ENCODE measurements around the gene ITPR1. TPM values are rescaled to one million over a fixed set of nuclear protein-coding genes. Genes with fewer than 3 reads are reported as not detected.

Gene ITPR1
- total RNA-seq, 1 experiment from 2014 or later = 48.5 TPM

DNA sequence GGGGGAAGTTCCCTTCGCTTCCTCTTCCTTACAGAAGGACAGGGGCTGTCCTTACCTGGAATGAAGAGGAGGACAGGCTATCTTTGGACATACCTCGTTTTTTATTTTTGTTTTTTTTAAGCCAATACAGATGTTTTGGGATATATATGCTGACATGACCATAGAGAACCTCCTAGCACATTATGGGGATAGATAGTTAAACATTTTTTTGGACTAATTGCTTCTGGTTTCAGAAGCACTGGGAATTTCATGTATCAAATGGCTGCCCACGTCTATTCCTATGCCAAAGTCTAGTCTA is 247.9 kb downstream of the ITPR1 start:
- no peak overlapping the region for H2AFZ ChIP-seq (ENCODE audit: low read length)
- peak overlapping the region; percentile 42 for H3K4me2 ChIP-seq (ENCODE audit: low read length)
- H3K4me1 ChIP-seq (ENCODE audit: insufficient read depth, low read length) = peaks cover 59% of the 10 kb centered on the region
- no peak overlapping the region for H3K4me3 ChIP-seq (ENCODE audit: low read length)
- intact Hi-C loops (cut with micrococcal nuclease) = loop anchor here (1.0 to 5.0 kb wide), 2 partner anchors 86 to 237 kb away; no protein-coding TSS in a partner anchor
- no peaks in the 10 kb centered on the region for H3K27me3 ChIP-seq (ENCODE audit: low read length)
- no peaks in the 10 kb centered on the region for H3K9me3 ChIP-seq (ENCODE audit: low read length)
- ChIA-PET POLR2A (ENCODE audit: unreplicated experiment) (no interaction called here), CTCF (no interaction called here)
- H3K9ac ChIP-seq (ENCODE audit: low read length) = peak overlapping the region; percentile 83
- no peaks in the 10 kb centered on the region for H3K79me2 ChIP-seq (ENCODE audit: low read length)
- TF ChIP-seq EZH2 (IDR thresholded peaks at IDR 0.05; ENCODE audit: low read length, unreplicated experiment) = no peak
- TF ChIP-seq, protein P1, sequence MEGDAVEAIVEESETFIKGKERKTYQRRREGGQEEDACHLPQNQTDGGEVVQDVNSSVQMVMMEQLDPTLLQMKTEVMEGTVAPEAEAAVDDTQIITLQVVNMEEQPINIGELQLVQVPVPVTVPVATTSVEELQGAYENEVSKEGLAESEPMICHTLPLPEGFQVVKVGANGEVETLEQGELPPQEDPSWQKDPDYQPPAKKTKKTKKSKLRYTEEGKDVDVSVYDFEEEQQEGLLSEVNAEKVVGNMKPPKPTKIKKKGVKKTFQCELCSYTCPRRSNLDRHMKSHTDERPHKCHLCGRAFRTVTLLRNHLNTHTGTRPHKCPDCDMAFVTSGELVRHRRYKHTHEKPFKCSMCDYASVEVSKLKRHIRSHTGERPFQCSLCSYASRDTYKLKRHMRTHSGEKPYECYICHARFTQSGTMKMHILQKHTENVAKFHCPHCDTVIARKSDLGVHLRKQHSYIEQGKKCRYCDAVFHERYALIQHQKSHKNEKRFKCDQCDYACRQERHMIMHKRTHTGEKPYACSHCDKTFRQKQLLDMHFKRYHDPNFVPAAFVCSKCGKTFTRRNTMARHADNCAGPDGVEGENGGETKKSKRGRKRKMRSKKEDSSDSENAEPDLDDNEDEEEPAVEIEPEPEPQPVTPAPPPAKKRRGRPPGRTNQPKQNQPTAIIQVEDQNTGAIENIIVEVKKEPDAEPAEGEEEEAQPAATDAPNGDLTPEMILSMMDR (conservative IDR thresholded peaks at IDR 0.05; ENCODE audit: low read depth, low read length) = no peak
- TF ChIP-seq EZH2phosphoT487 (IDR thresholded peaks at IDR 0.05; ENCODE audit: borderline replicate concordance, low read length) = no peak
- BruUV-seq (replicated peaks) = TSS peak; percentile 83
- H3K36me3 ChIP-seq (ENCODE audit: low read depth, low read length) = peaks cover 9% of the 10 kb centered on the region; the same call in 1 of the 2 replicates
- ATAC-seq (no peak), DNase-seq (no peak)
- H4K20me1 ChIP-seq (ENCODE audit: low read length) = no peaks in the 10 kb centered on the region
- H3K9me2 ChIP-seq (replicated peaks; ENCODE audit: low read length) = no peaks in the 10 kb centered on the region
- H3K27ac ChIP-seq (ENCODE audit: low read length) = peak overlapping the region; percentile 97
- H3F3A ChIP-seq (ENCODE audit: low read length, unreplicated experiment) = peaks cover 10% of the 10 kb centered on the region

- no peaks in the 10 kb centered on the region for H3K27me3 ChIP-seq (ENCODE audit: low read length)
- peaks cover 53% of the 10 kb centered on the region for H3K4me1 ChIP-seq (ENCODE audit: insufficient read depth, low read length)
- H3K36me3 ChIP-seq (ENCODE audit: low read depth, low read length) = peaks cover 9% of the 10 kb centered on the region; the same call in 1 of the 2 replicates
- no peak for TF ChIP-seq EZH2 (IDR thresholded peaks at IDR 0.05; ENCODE audit: low read length, unreplicated experiment)
- no peak for TF ChIP-seq EZH2phosphoT487 (IDR thresholded peaks at IDR 0.05; ENCODE audit: borderline replicate concordance, low read length)
- TF ChIP-seq, protein P1 (conservative IDR thresholded peaks at IDR 0.05; ENCODE audit: low read depth, low read length) = no peak
- H3K79me2 ChIP-seq (ENCODE audit: low read length) = no peaks in the 10 kb centered on the region
- peak overlapping the region; percentile 44 for H3K4me2 ChIP-seq (ENCODE audit: low read length)
- no peaks in the 10 kb centered on the region for H3K9me3 ChIP-seq (ENCODE audit: low read length)
- H3K9ac ChIP-seq (ENCODE audit: low read length) = peak overlapping the region; percentile 83
- peak; percentile 98 for DNase-seq
- peaks cover 10% of the 10 kb centered on the region for H3F3A ChIP-seq (ENCODE audit: low read length, unreplicated experiment)
- no peaks in the 10 kb centered on the region for H3K9me2 ChIP-seq (replicated peaks; ENCODE audit: low read length)
- ChIA-PET POLR2A (ENCODE audit: unreplicated experiment) (interaction anchor here (0.7 kb wide), 1 partner anchor 164 kb away, joined by 6 read pairs; no protein-coding TSS in a partner anchor), CTCF (no interaction called here)
- peak; percentile 64 for ATAC-seq
- TSS peak; percentile 35 for BruUV-seq (replicated peaks)
- H4K20me1 ChIP-seq (ENCODE audit: low read length) = no peaks in the 10 kb centered on the region
- peak overlapping the region; percentile 97 for H3K27ac ChIP-seq (ENCODE audit: low read length)
- no peak overlapping the region for H2AFZ ChIP-seq (ENCODE audit: low read length)
- no peak overlapping the region for H3K4me3 ChIP-seq (ENCODE audit: low read length)
- intact Hi-C loops (cut with micrococcal nuclease) = loop anchor here (1.0 to 5.0 kb wide), 2 partner anchors 86 to 237 kb away; no protein-coding TSS in a partner anchor
Observed at GRCh38 chr3:4741404-4742307, 248.5 kb downstream of the ITPR1 start.

DNA sequence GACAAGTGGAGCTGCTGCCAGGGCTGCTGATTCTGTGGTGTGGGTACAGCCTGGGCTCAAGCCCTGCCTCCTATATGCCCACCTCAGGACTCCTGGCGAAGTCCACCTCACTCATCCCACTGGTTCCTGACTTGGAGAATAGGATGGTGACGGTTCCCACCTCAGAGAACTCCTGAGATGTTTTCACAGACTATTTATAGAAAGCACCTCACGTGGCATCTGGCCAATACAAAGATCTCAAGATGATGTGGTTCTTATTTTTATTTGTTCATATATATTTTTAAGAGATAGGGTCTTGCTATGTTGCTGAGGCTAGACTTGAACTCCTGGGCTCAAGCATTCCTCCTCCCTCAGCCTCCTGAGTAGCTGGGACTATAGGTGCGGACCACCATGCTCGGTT is 249.2 kb downstream of the ITPR1 start:
- Histone ChIP-seq H3K4me2 (ENCODE audit: low read length) (peak overlapping the region; percentile 44), H3K9me2 (replicated peaks; ENCODE audit: low read length) (no peaks in the 10 kb centered on the region), H3K9me3 (ENCODE audit: low read length) (no peaks in the 10 kb centered on the region), H3K4me3 (ENCODE audit: low read length) (no peak overlapping the region), H3K27ac (ENCODE audit: low read length) (peak overlapping the region; percentile 97), H2AFZ (ENCODE audit: low read length) (no peak overlapping the region), H3K4me1 (ENCODE audit: insufficient read depth, low read length) (peaks cover 46% of the 10 kb centered on the region), H3K79me2 (ENCODE audit: low read length) (no peaks in the 10 kb centered on the region), H4K20me1 (ENCODE audit: low read length) (no peaks in the 10 kb centered on the region), H3K9ac (ENCODE audit: low read length) (peak overlapping the region; percentile 83), H3K36me3 (ENCODE audit: low read depth, low read length) (peaks cover 6% of the 10 kb centered on the region; the same call in 1 of the 2 replicates), H3F3A (ENCODE audit: low read length, unreplicated experiment) (peaks cover 10% of the 10 kb centered on the region), H3K27me3 (ENCODE audit: low read length) (no peaks in the 10 kb centered on the region)
- ChIA-PET CTCF (no interaction called here), POLR2A (ENCODE audit: unreplicated experiment) (no interaction called here)
- TF ChIP-seq EZH2 (IDR thresholded peaks at IDR 0.05; ENCODE audit: low read length, unreplicated experiment) = no peak
- ATAC-seq = no peak
- peak; percentile 43 for DNase-seq
- BruUV-seq (replicated peaks) = no TSS peak
- intact Hi-C loops (cut with micrococcal nuclease) = loop anchor here (5.0 kb wide), 1 partner anchor 85 kb away; no protein-coding TSS in a partner anchor
